Measurements from ENCODE around the gene TSPAN5.
A peak's percentile ranks its signal among the peaks of the same experiment; 100 is the strongest.

TSPAN5 gene

GRCh38 chr4:98617358-98618047 lies 40.9 kb downstream of the TSPAN5 start:
- no peak for DNase-seq (ENCODE audit: low spot score)

GRCh38 chr4:98615991-98616390 lies 42.4 kb downstream of the TSPAN5 start:
- no peak for DNase-seq (ENCODE audit: low spot score)

DNA sequence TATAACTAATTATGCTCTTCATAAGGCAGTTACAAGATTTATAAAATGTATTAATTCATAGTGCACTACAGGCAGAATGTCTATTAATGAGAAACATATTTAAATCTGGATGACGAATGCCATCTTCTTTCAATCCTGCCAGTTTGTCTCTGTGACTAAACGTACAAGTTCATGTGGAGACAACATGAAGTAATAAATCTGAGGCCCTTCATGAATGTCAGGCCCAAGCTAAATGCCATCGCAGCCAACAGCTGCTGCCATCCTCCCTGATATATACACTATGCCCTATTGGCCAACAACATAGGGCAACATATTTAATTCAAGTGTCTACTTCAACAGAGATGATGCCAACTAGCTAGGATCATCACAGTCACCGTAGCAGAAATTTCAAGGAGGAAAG lies 43.7 kb downstream of the TSPAN5 start:
- DNase-seq (ENCODE audit: low spot score): no peak

GRCh38 chr4:98614094-98614493 lies 44.3 kb downstream of the TSPAN5 start:
- DNase-seq (ENCODE audit: low spot score): no peak

GRCh38 chr4:98613453-98614075 lies 44.8 kb downstream of the TSPAN5 start:
- DNase-seq (ENCODE audit: low spot score): no peak

- no peak for DNase-seq (ENCODE audit: low spot score)
Observed at GRCh38 chr4:98612318-98613250, 45.8 kb downstream of the TSPAN5 start.

- no peak for DNase-seq (ENCODE audit: low spot score)
Observed at GRCh38 chr4:98611677-98612317, 46.6 kb downstream of the TSPAN5 start.

- DNase-seq (ENCODE audit: low spot score): no peak
Observed at GRCh38 chr4:98610926-98611676, 47.3 kb downstream of the TSPAN5 start.

- DNase-seq (ENCODE audit: low spot score): no peak
Observed at GRCh38 chr4:98610431-98610830, 48.0 kb downstream of the TSPAN5 start.

DNA sequence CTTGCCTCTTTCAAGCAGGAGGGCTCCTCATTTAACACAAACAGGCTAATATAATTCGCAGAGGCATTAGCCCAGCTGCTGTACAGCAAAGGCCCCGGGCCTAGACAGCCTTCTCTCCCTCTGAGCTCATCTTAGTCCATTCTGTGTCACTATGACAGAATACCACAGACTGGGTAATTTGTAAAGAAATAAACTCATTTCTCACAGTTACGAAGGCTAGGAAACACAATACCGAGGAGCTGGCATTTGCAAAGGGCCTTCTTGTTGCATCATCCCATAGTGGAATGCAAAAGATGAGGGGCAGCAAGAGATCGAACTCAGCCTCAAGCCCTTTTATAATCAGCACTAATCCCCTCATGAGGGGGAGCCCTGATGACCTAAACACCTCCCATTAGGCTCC lies 48.5 kb downstream of the TSPAN5 start:
- DNase-seq (ENCODE audit: low spot score): no peak

- DNase-seq (ENCODE audit: low spot score): no peak
Observed at GRCh38 chr4:98608356-98608755, 50.1 kb downstream of the TSPAN5 start.

DNA sequence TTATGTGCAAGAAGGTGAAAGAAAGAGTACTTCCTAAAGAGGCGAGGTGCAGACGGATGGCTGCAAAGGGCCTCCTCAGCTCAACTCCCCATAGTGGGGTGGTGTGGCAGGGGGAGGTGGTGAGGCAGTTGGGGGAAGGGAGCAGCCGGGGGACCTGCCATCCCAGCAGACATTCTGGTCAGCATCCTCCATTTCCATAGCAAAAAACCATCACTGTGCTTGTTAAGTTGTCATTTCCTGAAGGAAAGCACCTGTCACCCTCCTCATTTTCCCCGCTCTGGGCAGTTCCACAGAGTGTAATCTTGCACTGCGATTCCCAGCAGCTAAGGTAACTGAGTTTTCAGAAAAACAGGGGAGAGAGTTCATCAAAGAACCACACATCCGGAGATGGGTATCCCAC lies 51.5 kb downstream of the TSPAN5 start:
- DNase-seq (ENCODE audit: low spot score): no peak

DNA sequence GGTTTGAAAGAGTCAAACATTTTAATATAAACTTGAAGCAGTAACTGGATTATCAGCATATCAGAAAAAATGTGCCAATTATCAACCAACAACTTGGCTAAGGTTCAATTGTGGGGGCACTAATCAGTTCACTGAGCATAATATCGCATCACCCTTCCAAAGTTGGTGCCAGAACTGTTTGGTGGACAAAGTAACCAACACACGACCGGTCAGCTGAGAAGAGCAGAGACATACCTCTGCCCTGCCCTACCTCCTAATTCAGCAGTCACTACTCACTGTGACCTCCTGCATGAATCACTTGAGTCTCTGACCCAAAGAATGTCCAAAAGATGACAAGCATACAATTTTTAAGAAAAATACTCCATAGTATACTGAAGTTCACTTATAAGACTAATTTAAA lies 53.2 kb downstream of the TSPAN5 start:
- peak; percentile 31 for DNase-seq (ENCODE audit: low spot score)

DNA sequence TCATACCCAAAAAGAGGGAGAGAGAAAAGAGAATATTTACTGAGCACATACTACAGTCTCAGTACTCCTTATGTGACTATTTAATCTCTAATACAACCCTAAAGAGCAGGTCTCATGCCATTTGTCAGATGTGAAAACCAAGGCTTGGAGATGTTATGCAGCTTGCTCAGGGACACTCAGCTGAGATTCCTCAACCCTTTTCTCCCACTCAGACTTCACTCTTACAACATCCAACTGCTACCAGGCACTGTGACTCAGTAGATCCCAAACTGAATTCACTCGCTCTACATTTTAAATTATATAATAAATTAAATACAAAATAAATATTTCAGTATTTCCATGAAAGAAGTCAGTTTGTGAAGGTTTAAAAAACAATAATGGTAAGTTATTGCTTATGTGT lies 53.7 kb downstream of the TSPAN5 start:
- DNase-seq (ENCODE audit: low spot score): no peak

DNA sequence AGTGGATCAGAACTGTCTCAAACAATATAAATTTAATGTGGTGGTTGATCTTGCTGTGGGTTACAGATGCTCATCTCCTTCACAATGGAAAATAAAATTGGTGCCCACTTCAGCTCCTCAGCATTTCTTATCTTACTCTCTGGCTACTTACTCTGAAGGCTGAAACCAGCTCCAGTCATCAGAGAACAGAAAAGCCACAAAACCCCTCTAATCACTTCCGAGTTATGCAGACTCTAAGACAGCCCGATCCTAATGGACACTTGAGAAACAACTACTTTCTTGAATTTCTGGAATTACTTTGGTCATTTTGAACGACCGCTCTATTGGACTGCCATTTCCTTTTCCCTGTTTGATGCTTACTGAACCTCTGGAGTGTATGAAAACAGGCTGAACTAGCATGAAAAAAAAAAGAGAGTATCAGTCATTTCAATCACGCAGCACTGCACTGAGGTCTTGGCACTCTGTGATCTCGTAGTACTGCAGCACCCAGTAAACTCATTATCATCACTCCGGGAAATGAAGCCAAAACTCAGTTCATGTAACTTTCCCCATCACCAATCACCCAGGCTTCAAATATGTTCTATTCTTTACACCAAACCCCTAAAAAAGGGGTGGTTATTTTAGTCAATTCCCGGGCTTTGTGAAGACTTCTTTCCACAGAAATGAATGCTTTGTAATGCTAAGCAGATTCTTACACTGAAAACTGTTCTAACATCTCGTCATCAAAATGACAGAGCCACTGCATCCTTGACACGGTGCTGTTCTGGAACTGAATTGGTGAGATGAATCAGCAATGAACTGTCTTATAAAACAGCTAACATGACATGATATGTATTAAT lies 54.5 kb downstream of the TSPAN5 start:
- peak; percentile 38 for DNase-seq (ENCODE audit: low spot score)

DNA sequence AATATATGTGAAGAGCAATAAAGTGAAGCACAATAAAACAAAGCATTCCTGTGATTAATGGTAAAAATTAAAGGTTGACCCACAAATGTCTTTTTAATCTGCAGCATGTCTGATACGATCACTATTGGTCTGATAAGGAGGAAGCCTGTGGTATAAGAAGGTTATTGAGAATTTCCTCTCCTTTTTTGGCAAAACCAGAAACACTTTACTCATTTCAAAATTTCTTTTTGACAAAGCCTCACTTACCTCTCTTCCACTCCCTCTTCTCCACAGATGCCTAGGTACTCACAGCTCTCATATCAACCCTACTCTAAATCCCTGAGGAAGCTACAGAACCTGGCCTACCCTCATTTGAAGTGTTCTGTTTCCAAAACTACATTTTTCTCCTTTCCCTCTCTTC lies 56.1 kb downstream of the TSPAN5 start:
- no peak for DNase-seq (ENCODE audit: low spot score)

GRCh38 chr4:98601708-98602107 lies 56.7 kb downstream of the TSPAN5 start:
- no peak for DNase-seq (ENCODE audit: low spot score)

GRCh38 chr4:98599617-98600205 lies 58.7 kb downstream of the TSPAN5 start:
- no peak for DNase-seq (ENCODE audit: low spot score)

GRCh38 chr4:98586962-98587354 lies 71.5 kb downstream of the TSPAN5 start:
- DNase-seq (ENCODE audit: low spot score): no peak

- DNase-seq (ENCODE audit: low spot score): no peak
Observed at GRCh38 chr4:98586291-98586961, 72.0 kb downstream of the TSPAN5 start.

All from AG08396 (cell line).